HG02840 (cell line): Measurements from ENCODE around the gene ABR.
"Not testable (repeated sequence)": the region's sequence is repeated elsewhere in the genome, so short reads cannot be mapped to it uniquely, and the experiment has no call there.

ENCODE experiments used
- ATAC-seq: cut with Tn5 transposase; IDR thresholded peaks from one replicate; pipeline ENCODE4 v1.9.1; 2021; ENCODE audit warnings: mild to moderate bottlenecking, moderate library complexity, moderate number of reproducible peaks; ENCODE audit not compliant: unreplicated experiment, low FRiP score

Gene ABR

DNA sequence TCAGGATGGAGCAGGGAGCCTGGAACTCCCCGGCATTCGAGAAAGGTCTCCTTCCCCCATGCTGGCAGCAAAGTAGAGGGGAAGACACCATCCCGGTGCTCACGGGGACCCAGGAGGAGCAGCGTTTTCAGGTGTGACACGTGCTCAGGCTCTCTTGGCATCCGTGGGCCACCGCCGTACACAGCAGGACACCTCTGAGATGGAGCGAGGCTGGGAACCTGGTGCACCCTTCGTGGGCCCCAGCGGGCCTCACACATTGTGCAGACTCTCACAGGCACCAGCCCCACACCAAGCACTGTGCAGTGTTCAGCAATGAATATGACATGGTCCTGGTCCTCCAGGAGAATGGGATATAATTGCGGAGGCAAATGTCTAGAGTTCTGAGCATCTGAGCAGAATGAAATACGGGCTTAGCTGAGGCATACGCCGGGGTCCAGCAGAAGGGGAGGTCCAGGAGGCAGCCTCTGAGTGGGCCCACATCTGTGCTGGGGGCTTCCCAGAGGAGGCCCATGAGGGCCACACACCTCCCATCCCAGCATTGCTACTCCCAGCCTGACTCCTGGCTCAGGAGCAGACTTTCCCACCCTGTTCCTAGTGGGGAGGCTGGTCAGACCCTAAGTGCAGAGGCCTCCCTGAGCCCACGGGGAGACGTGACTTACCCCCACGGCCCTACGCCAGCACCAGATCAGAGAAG lies 72.6 kb downstream of the ABR start:
- ATAC-seq, result no peak

DNA sequence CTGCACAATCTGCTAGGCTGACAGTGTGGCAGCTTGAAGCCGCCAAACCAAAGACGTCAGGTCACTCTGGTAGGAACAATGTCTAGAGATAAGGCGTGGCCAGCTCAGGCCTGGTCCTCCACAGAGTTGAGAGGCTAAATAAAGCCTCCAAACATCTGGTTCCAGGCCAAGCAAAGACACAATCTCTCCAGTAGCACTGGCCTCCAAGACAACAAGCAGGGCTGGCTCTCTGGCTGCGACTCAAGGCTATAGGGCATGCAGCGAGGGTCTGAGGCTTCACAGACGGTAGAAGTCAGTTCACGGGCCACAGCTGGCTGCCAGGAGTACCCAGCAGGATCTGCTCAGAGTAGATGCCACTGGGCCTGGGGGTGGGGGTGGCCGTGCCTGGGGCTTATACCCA lies 75.6 kb downstream of the ABR start:
- no peak for ATAC-seq

GRCh38 chr17:1100382-1100781 lies 79.4 kb downstream of the ABR start:
- no peak for ATAC-seq

DNA sequence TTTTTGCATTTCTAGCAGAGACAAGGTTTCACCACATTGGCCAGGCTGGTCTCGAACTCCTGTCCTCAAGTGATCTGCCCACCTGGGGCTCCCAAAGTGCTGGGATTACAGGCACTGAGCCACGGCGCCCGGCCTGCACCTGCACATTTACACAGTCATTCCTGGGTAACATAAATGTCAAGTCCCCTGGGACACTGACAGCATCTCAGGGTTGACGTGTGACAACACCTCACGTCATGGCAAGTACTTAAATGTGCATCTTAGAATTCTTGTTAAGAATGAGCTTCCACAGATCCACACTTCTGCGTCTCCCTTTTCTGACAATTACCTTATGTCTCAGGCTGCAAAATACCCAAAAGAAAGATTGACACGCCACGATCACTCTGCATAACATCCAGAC lies 80.5 kb downstream of the ABR start:
- no peak for ATAC-seq

DNA sequence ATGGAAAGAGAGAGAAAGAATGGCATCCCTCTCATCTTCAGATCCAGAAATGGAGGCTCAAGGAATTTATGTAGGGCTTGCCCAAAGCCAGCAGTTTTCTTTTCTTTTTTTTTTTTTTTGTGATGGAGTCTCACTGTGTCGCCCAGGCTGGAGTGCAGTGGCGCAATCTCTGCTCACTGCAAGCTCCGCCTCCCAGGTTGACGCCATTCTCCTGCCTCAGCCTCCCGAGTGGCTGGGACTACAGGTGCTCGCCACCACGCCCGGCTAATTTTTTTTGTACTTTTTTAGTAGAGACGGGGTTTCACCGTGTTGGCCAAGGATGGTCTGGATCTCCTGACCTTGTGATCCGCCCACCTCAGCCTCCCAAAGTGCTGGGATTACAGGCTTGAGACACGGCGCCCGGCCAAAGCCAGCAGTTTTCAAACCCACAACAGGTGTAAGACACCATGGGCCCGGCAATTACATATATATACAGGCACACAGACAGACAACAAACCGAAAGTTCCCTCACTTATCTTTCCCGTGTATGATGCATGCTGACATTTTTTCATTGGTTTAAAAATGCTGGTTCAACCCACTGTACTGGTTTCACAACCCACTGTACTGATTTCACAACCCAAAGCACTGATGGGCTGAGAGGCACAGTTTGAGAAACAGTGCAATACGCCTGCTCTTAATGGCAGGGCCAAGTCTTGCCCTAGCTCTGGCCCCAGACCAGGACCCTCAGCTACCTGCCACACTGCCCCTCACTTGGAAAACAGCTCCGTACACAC lies 81.6 kb downstream of the ABR start:
- ATAC-seq, result not testable (repeated sequence)

- no peak for ATAC-seq
Measured at GRCh38 chr17:1096215-1096614, 83.6 kb downstream of the ABR start.

GRCh38 chr17:1095853-1096173 lies 84.0 kb downstream of the ABR start:
- ATAC-seq, result no peak

GRCh38 chr17:1095090-1095852 lies 84.5 kb downstream of the ABR start:
- no peak for ATAC-seq

- no peak for ATAC-seq
Measured at GRCh38 chr17:1094591-1094990, 85.2 kb downstream of the ABR start.

DNA sequence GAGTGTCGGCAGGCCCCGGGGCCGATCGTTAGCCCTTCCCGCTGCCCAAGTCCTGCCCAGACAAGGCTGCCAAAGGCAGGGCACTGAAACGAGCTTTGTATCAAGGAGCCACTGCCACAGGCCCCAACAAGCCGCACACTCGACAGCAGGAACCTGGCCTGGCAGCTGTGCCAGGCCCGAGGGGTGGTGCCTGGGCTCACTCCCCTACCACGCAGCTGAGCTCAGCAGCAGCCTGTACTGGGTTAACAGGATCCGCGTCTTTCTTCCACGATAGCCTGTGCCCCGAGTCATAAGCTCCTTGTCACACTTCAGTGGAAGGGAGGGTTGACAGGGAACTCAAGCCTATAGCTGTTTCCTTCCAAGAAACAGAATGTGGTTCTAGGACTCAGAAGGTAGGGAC lies 87.9 kb downstream of the ABR start:
- no peak for ATAC-seq

- ATAC-seq, result no peak
Measured at GRCh38 chr17:1091190-1091534, 88.6 kb downstream of the ABR start.

- ATAC-seq, result no peak
Measured at GRCh38 chr17:1090465-1091189, 89.2 kb downstream of the ABR start.

DNA sequence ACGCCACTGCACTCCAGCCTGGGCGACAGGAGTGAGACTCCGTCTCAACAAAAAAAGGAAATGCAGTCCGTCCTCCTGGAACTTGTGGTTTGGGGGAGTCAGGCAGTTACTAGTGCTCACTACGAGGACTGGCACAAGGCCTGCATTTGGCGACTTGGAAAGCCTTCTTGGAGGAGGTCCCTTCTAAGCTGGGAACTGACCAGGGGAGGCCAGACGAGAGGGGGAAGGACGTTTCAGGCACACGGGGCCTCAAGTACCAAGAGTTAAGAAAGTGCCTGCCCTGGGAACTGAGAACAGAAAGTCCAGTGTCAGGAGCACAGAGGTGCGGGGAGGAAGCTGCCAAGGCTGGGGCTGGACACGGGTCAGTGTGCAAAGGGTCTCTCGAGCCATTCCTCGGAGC lies 89.9 kb downstream of the ABR start:
- ATAC-seq, result no peak

DNA sequence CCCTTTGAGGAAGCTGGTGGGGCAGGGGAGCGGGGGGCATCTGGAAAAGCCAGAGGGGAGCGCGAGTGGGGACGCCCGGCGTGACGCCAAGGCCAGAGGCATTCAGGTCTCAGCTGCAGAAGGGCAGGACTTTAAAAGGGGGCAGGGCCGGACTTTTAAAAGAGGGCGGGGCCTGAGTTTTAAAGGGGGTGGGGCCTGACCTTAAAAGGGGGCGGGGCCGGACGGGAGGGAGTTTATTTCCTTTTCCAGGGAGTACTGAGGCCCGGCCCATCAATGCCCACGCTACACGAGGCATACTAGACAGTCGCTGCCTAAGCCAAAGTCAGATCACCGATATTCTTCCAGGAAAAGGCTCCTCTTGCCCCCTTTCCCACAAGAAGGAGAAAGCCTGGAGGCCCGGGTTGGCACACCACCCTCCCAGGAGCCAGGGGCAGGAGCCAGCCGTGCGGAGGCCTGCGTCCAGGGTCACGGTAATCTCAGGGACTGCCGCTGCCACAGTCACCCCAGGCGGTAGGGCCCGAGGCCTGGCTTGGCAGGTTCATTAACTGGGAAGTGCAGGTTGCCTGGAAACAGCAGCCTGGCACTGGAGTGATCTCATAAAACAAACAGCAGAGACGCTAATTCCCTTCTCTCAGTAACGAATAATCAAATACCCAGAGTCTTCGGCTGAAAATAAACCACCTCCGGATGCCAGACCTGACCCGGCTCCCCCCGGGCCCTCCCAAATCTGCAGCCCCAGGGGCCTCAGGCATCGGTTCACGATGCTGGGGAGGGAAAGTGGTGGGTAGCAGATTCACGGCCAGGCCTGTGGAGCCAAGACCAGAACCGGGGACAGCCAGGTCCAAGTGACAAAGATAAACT lies 92.2 kb downstream of the ABR start:
- ATAC-seq, result no peak

- ATAC-seq, result no peak
Measured at GRCh38 chr17:1083451-1084187, 96.2 kb downstream of the ABR start.

DNA sequence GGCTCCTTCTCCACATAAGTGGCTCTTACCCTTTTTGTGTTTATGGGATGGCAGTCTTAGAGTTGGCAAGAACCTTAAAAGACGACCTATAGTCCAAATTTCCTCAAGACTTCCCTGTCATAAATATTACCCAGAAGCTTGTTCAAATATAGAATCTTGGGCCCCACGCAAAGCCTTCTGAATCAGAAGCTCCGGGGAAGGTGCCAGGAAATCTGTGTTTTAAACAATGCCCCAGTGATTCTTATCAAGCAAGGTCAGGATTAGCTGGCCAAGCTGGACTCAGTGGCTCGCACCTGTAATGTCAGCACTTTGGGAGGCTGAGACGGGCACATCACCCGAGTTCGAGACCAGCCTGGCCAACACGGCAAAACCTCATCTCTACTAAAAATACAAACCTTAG lies 97.2 kb downstream of the ABR start:
- no peak for ATAC-seq

GRCh38 chr17:1078831-1079561 lies 100.8 kb downstream of the ABR start:
- no peak for ATAC-seq

DNA sequence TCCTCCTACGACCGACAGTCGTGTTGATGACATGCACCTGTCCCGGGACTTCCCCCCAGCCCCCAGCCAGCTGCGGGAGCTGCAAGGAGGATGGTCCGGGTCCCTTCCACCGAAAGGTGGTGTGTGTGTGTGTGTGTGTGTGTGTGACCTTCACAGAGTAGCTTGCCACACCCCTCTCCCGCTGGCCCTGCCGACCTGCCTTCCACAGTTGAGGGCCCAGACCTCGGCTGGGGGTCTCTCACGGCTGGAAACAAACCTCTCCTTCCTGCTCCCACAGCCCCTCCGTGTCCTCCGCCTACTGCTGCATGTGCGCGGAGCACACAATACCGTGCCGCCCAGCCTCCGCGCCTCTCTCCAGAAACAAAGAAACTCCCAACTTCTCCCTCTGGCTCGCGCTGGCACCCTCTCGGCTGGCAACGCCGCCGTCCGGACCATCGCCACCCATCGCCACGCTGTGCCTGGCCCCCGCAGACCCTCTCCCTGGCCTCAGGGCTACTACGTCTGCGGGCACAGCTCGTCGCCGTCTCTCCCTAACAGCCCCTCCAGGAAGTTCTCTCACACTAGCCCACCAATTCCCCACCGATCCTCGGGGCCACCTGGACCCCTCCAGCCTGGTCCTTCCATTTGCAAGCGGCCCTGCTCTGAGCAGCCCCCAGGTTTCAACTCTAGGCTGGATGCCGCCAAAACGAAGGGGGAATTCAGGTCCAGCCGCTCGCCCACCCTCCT lies 101.6 kb downstream of the ABR start:
- no peak for ATAC-seq
